Progenitor cell of endocrine pancreas (in vitro differentiated cells): ENCODE measurements around the gene PRKCE. TPM values are rescaled to one million over a fixed set of nuclear protein-coding genes. Genes with fewer than 3 reads are reported as not detected.

Source experiments
- DNase-seq: peaks from one replicate; pipeline ENCODE4 v3.0.0; 2021; ENCODE audit warnings: low spot score; ENCODE audit not compliant: unreplicated experiment
- H3K27ac Mint-ChIP-seq: 2 replicates; pipeline ENCODE4 v1.8.0; 2021; ENCODE audit warnings: mild to moderate bottlenecking, moderate library complexity, mixed read lengths
- H3K27me3 Mint-ChIP-seq: 2 replicates; pipeline ENCODE4 v1.8.0; 2021; ENCODE audit warnings: mixed read lengths
- H3K36me3 Mint-ChIP-seq: 2 replicates; pipeline ENCODE4 v1.8.0; 2022; ENCODE audit warnings: mixed read lengths; ENCODE audit not compliant: insufficient read depth
- H3K4me1 Mint-ChIP-seq: 2 replicates; pipeline ENCODE4 v1.8.0; 2021; ENCODE audit warnings: low read depth, mixed read lengths
- H3K4me3 Mint-ChIP-seq: 2 replicates; pipeline ENCODE4 v1.8.0; 2021; ENCODE audit warnings: low read depth, mild to moderate bottlenecking, moderate library complexity, mixed read lengths
- H3K9me3 Mint-ChIP-seq: 2 replicates; pipeline ENCODE4 v1.8.0; 2021; ENCODE audit warnings: low read depth, mixed read lengths
- CTCF ChIP-seq: fragments of 200-600 bp; sonication (generic); IDR thresholded peaks from one replicate; pipeline ENCODE4 v1.5.0; 2021; ENCODE audit warnings: antibody characterized with exemption, mild to moderate bottlenecking; ENCODE audit not compliant: unreplicated experiment
- total RNA-seq: library from RNA; stranded (reverse); gene quantifications from 2 replicates; pipeline ENCODE4 v1.2.1, GENCODE V29; 2021

Gene PRKCE
- total RNA-seq, 1 donor from 2014 or later, result 4.2 TPM

DNA sequence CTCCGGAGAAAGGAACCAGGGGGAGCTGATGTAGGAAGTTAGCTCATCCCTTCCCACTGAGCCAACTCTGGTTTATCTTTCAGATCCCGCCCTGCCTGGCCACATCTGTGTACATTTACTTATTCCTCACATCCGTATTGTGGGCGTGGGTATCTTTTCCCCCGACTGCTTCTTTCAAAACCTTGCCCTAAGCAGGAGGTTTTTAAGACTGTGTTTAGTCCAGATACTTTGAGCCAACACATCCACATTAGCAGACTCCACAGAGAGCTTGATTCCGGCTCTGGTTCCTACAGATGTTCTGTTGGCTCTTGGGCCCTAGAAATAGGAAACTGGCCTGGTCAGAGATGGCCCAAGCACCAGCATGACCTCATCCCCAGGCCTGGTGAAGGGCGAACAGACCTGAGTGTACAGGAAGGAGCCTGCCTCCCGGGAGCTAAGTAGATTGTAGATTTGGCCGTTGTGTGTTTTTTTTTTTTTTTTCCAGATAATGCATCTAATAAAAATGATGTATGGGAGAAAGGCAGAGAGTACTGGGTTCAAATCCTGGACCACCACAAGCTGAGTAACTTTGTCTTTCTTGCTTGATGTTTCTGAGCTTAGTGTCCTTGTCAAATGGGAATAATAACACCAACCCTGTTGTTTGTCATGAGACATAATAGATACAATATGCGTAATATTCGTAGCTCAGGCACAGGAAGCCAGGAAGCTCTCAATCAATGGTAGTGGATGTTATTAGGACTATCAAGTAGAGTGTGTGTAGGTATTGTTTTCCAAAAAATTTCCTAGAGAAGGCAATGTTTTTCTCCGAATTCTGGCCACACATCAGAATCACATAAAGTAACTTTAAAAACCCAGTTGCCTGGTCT is 92.3 kb downstream of the PRKCE start:
- H3K9me3 Mint-ChIP-seq, result peaks cover 9% of the 10 kb centered on the region
- H3K27me3 Mint-ChIP-seq, result peaks cover 12% of the 10 kb centered on the region
- peaks cover 1% of the 10 kb centered on the region for H3K36me3 Mint-ChIP-seq
- no peak overlapping the region for H3K27ac Mint-ChIP-seq
- H3K4me3 Mint-ChIP-seq, result no peak overlapping the region
- no peak for DNase-seq
- TF ChIP-seq CTCF, result no peak
- H3K4me1 Mint-ChIP-seq, result no peaks in the 10 kb centered on the region

DNA sequence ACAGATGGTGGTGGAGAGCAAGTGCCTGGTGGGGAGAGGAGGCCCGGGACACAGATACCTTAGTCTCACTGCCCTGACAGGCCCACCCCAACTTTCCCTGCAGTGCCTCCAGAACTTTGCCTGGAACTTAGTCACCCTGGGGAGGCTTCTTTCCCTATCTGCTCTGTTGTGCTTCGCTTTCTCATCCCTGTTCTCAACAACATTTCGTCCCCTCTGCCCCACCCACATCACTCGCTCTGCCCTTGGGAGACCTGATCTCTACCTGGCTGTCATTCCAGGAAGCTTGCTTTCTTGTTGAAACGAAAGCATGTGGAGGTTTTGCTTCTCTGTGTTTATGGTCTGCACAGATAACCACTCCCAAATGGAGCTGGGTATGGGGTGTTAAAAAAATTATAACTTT is 93.8 kb downstream of the PRKCE start:
- Mint-ChIP-seq H3K36me3 (peaks cover 1% of the 10 kb centered on the region), H3K27ac (no peak overlapping the region), H3K4me3 (no peak overlapping the region), H3K9me3 (peaks cover 9% of the 10 kb centered on the region), H3K4me1 (no peaks in the 10 kb centered on the region), H3K27me3 (peaks cover 10% of the 10 kb centered on the region)
- no peak for DNase-seq
- no peak for TF ChIP-seq CTCF

DNA sequence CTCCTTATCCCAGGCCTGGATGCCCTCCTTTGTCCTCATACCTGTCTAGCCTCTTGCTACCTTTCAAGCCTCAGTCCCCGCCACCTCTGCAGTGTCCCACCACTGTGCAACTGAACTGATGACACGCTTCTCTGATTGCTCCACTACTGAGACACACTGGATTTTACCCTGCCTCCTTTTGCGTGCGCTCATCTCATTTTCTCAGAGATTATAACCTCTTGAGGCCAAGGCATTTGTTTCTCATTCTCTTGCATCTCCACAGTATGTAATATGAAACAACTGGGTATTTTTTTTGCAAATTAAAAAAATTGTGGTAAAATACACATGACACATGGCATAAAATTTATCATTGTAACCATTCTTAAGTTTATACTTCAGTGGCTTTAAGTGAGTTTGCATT is 95.4 kb downstream of the PRKCE start:
- no peak for TF ChIP-seq CTCF
- Mint-ChIP-seq H3K36me3 (peaks cover 1% of the 10 kb centered on the region), H3K27ac (no peak overlapping the region), H3K4me3 (no peak overlapping the region), H3K27me3 (peaks cover 7% of the 10 kb centered on the region), H3K9me3 (peaks cover 9% of the 10 kb centered on the region), H3K4me1 (no peaks in the 10 kb centered on the region)
- DNase-seq, result no peak

DNA sequence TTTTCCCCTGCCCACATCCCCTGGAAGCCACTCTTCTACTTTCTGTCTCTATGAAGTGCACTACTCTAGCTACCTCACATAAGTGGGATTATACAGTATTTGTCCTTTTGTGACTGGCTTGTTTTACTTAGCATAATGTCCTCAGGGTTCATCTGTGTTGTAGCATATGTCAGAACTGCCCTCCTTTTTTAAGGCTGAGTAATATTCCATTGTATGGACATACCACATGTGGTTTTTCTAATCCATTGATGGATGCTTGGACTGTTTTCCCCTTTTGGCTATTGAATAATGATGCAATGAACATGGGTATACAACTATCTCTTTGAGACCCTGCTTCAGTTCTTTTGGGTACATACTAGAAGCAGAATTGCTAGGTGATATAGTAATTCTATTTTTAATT is 95.9 kb downstream of the PRKCE start:
- peaks cover 1% of the 10 kb centered on the region for H3K36me3 Mint-ChIP-seq

DNA sequence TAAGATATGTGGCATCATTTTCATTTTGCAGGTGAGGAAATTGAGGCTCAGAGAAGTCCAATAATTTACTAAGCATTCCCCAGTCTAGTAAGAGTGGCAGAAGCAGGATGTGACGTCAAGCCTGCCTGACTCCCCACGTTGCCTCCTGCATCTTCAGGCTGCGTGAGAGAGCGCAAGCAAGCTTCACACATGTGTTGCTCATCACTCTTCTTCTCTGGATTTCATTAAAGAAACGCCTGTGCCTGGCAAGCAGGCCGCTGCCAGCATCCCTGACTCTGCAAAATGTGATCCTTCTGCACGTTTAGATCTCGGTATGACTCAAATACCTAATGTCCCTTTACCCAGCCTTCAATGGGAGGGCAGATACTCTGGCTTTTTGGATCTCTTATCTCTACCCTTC is 96.8 kb downstream of the PRKCE start:
- Mint-ChIP-seq H3K27ac (no peak overlapping the region), H3K27me3 (peaks cover 7% of the 10 kb centered on the region), H3K9me3 (peaks cover 9% of the 10 kb centered on the region), H3K4me3 (no peak overlapping the region), H3K4me1 (no peaks in the 10 kb centered on the region), H3K36me3 (peaks cover 1% of the 10 kb centered on the region)
- no peak for DNase-seq
- TF ChIP-seq CTCF, result no peak

More for the DNA sequence above, 95.9 kb downstream of the PRKCE start:
- no peak for DNase-seq
- H3K27me3 Mint-ChIP-seq, result peaks cover 7% of the 10 kb centered on the region
- no peak overlapping the region for H3K4me3 Mint-ChIP-seq
- peaks cover 9% of the 10 kb centered on the region for H3K9me3 Mint-ChIP-seq
- no peak for TF ChIP-seq CTCF
- H3K4me1 Mint-ChIP-seq, result no peaks in the 10 kb centered on the region
- no peak overlapping the region for H3K27ac Mint-ChIP-seq
